G401 (cell line): ENCODE results near the gene VPS13D. TPM values are rescaled to one million over a fixed set of nuclear protein-coding genes. Genes with fewer than 3 reads are reported as not detected.

ENCODE experiments used
- DNase-seq: peaks from one replicate; pipeline ENCODE4 v3.0.0-alpha.2; 2015; ENCODE audit warnings: low spot score
- in situ Hi-C: cut with HindIII; loops from 2 replicates; pipeline ENCODE4 v1.10.0; 2016; ENCODE audit warnings: low sequenced_read_pairs, mixed read lengths
- total RNA-seq: library from RNA; depleted of rRNA; stranded (reverse); fragments of >200 nt; shearing (Covaris generic); gene quantifications from 2 replicates; pipeline ENCODE4 v1.2.3, GENCODE V29; 2014

The VPS13D gene
- total RNA-seq, 1 experiment from 2014 or later, result 11.4 TPM

GRCh38 chr1:12409681-12410080 is 179.9 kb downstream of the VPS13D start:
- in situ Hi-C loops, result no loop called here
- no peak for DNase-seq

- in situ Hi-C loops, result no loop called here
- DNase-seq, result no peak
Observed at GRCh38 chr1:12410351-12410750, 180.5 kb downstream of the VPS13D start.

- in situ Hi-C loops, result no loop called here
- DNase-seq, result no peak
Observed at GRCh38 chr1:12411098-12411497, 181.3 kb downstream of the VPS13D start.

GRCh38 chr1:12411747-12412146 is 181.9 kb downstream of the VPS13D start:
- no peak for DNase-seq
- in situ Hi-C loops, result no loop called here

GRCh38 chr1:12412439-12412838 is 182.6 kb downstream of the VPS13D start:
- in situ Hi-C loops, result no loop called here
- DNase-seq, result no peak

- in situ Hi-C loops, result no loop called here
- no peak for DNase-seq
Observed at GRCh38 chr1:12413664-12414410, 184.0 kb downstream of the VPS13D start.

GRCh38 chr1:12414444-12415018 is 184.7 kb downstream of the VPS13D start:
- no peak for DNase-seq
- in situ Hi-C loops, result no loop called here

GRCh38 chr1:12415038-12415466 is 185.2 kb downstream of the VPS13D start:
- in situ Hi-C loops, result no loop called here
- DNase-seq, result no peak

GRCh38 chr1:12416101-12416500 is 186.3 kb downstream of the VPS13D start:
- in situ Hi-C loops, result no loop called here
- no peak for DNase-seq

- no peak for DNase-seq
- in situ Hi-C loops, result no loop called here
Observed at GRCh38 chr1:12416744-12417143, 186.9 kb downstream of the VPS13D start.

- in situ Hi-C loops, result no loop called here
- DNase-seq, result no peak
Observed at GRCh38 chr1:12417389-12417788, 187.6 kb downstream of the VPS13D start.

- in situ Hi-C loops, result no loop called here
- DNase-seq, result no peak
Observed at GRCh38 chr1:12420171-12420570, 190.3 kb downstream of the VPS13D start.

GRCh38 chr1:12422488-12422887 is 192.7 kb downstream of the VPS13D start:
- in situ Hi-C loops, result no loop called here
- no peak for DNase-seq

GRCh38 chr1:12424087-12424529 is 194.3 kb downstream of the VPS13D start:
- no peak for DNase-seq
- in situ Hi-C loops, result no loop called here

GRCh38 chr1:12424793-12425192 is 195.0 kb downstream of the VPS13D start:
- no peak for DNase-seq
- in situ Hi-C loops, result no loop called here

- in situ Hi-C loops, result no loop called here
Observed at GRCh38 chr1:12426030-12426429, 196.2 kb downstream of the VPS13D start.

GRCh38 chr1:12428334-12428733 is 198.5 kb downstream of the VPS13D start:
- DNase-seq, result no peak
- in situ Hi-C loops, result no loop called here

More at GRCh38 chr1:12426030-12426429, 196.2 kb downstream of the VPS13D start:
- no peak for DNase-seq

- in situ Hi-C loops, result no loop called here
- DNase-seq, result no peak
Observed at GRCh38 chr1:12430525-12430924, 200.7 kb downstream of the VPS13D start.

- in situ Hi-C loops, result no loop called here
- DNase-seq, result no peak
Observed at GRCh38 chr1:12432897-12433296, 203.1 kb downstream of the VPS13D start.

GRCh38 chr1:12433323-12434053 is 203.7 kb downstream of the VPS13D start:
- DNase-seq, result no peak
- in situ Hi-C loops, result no loop called here
